Psoas muscle (tissue), 8 donors: Measurements from ENCODE around the gene GLI3. TPM values are rescaled to one million over a fixed set of nuclear protein-coding genes. Genes with fewer than 3 reads are reported as not detected.

Experiments
- ATAC-seq, 4 donors: fragments of 200-7000 bp; cut with Tn5 transposase; one replicate each; pipeline ENCODE4 v1.9.1; 2020; ENCODE audit warnings: moderate library complexity in 3 of 4, mild to moderate bottlenecking in 2 of 4
- DNase-seq, 2 donors: peaks; one replicate each; pipeline ENCODE4 v3.0.0-alpha.2; 2020
- H3K27ac ChIP-seq: fragments of 200-600 bp; one replicate; pipeline ENCODE4 v1.8.0; 2022
- H3K27me3 ChIP-seq, 3 donors: fragments of 200-600 bp in 1 of 3; one replicate each; pipeline versions ENCODE4 v1.6.1 to v1.8.0; 2013 to 2022; ENCODE audit warnings: low read length in 2 of 3, mild to moderate bottlenecking in 2 of 3, moderate library complexity in 1 of 3; ENCODE audit not compliant: insufficient read depth in 3 of 3
- H3K36me3 ChIP-seq, 2 donors: fragments of 200-600 bp in 1 of 2; one replicate each; pipeline versions ENCODE4 v1.6.1 to v1.8.0; 2013 to 2022; ENCODE audit warnings: low read depth in 1 of 2, mild to moderate bottlenecking in 1 of 2, moderate library complexity in 1 of 2; ENCODE audit not compliant: insufficient read depth in 1 of 2
- H3K4me1 ChIP-seq: fragments of 200-600 bp; one replicate; pipeline ENCODE4 v1.8.0; 2022
- H3K4me3 ChIP-seq: fragments of 200-600 bp; one replicate; pipeline ENCODE4 v1.8.0; 2022; ENCODE audit warnings: mild to moderate bottlenecking
- H3K9me3 ChIP-seq: fragments of 200-600 bp; one replicate; pipeline ENCODE4 v1.8.0; 2022
- WGBS, 3 donors: extraction: QIAGEN DNeasy Blood & Tissue Kit; methylation state at CpG; one replicate each; pipeline versions ENCODE4 v1.1.6 to v1.1.7; 2013; 5-methylcytosine and 5-hydroxymethylcytosine counted together
- intact Hi-C, 2 donors: fragments of 100-400 bp; cut with DNase I; formaldehyde crosslinking; loops; one replicate each; pipeline versions ENCODE4 v1.11.0 to v1.14.2; 2022
- polyA plus RNA-seq, 3 donors: library from polyadenylated mRNA; stranded (reverse); fragments of 200-250 nt; gene quantifications; one replicate each; pipeline ENCODE4 v1.2.3, GENCODE V29; 2013
- total RNA-seq, 4 donors: library from RNA; stranded (reverse); fragmentation: NEBNext Ultra II Directional in 2 of 4; extraction: Animal tissue kit (Norgen Biotek cat#: 25700) in 2 of 4; gene quantifications; one replicate each; pipeline versions ENCODE4 v1.2.1 to v1.2.4, GENCODE V29; 2021 to 2023
- TF ChIP-seq, protein P1 (sequence below): fragments of 200-600 bp; IDR thresholded peaks from one replicate; pipeline ENCODE4 v1.8.0; 2022; ENCODE audit warnings: antibody characterized with exemption
- donor health status: healthy with polysubstance abuse.
- donor health status: DM: no; HTN: no; CAD: no; lungs with moderate emphysema.
- donor health status: Bipolar disorder and iron deficiency.
- donor health status: healthy.
- donor health status: DM: yes; HTN: yes; CAD: no.
- donor health status: DM: no; HTN: no; CAD: no.
- donor health status: DM: no; HTN: no; CAD: no.
- donor health status: DM: yes; HTN: yes; CAD: no.

GLI3 gene
- total and polyA plus RNA-seq, 7 donors: 0.24 to 4.9 (median 3.2) TPM

DNA sequence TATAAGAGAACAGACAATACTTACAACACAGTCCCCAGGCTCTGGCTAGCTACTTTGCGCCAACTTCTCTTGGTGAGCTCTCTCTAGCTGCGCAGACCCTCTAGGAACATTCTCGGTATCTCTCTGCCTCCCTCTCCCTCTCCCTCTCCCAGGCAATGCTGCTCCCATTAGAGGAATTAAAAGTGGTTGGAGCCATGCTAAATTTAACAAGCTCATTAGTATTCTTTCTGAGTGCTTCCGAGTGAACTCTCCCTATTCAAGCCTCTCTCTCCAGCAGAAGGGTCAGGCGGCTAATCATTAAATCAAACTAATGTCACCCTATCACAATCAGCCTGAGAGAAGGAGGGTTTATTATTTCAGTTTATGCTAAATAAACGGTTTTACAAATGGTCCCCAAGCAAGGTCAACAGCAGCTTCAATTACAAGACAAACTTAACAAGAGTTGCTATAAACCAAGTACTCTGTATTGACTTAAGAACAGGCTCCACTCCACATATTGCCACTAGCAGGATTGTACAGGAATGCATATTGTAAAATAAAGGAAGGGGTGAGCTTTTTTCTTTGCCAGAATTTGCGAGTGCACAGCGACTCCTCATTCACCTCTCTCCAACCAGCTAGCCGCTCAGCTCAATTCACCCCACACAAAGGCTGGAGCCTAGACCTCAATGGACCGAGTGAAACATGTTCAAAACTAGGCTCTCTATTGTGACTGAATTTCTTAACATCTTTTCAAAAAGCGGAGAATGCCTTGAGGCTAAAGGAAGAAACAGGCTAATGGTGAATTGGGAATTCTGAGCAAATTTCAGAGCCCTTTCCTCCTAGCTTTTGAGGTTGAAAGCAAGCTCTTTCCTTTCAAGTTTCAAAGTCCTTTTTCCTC, 84.4 kb downstream of the GLI3 start:
- H3K4me3 ChIP-seq: no peak overlapping the region
- 75 to 83% (median 80%) methylated on average over 11 of the region's 11 CpGs for WGBS, 3 donors
- no peak overlapping the region for H3K27ac ChIP-seq
- DNase-seq: no peak
- ATAC-seq: no peak
- no peaks in the 10 kb centered on the region for H3K9me3 ChIP-seq
- H3K4me1 ChIP-seq: peaks cover 7% of the 10 kb centered on the region
- TF ChIP-seq, protein P1, sequence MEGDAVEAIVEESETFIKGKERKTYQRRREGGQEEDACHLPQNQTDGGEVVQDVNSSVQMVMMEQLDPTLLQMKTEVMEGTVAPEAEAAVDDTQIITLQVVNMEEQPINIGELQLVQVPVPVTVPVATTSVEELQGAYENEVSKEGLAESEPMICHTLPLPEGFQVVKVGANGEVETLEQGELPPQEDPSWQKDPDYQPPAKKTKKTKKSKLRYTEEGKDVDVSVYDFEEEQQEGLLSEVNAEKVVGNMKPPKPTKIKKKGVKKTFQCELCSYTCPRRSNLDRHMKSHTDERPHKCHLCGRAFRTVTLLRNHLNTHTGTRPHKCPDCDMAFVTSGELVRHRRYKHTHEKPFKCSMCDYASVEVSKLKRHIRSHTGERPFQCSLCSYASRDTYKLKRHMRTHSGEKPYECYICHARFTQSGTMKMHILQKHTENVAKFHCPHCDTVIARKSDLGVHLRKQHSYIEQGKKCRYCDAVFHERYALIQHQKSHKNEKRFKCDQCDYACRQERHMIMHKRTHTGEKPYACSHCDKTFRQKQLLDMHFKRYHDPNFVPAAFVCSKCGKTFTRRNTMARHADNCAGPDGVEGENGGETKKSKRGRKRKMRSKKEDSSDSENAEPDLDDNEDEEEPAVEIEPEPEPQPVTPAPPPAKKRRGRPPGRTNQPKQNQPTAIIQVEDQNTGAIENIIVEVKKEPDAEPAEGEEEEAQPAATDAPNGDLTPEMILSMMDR: no peak
- intact Hi-C loops: no loop called here
- no peaks in the 10 kb centered on the region for H3K27me3 ChIP-seq
- no peaks in the 10 kb centered on the region for H3K36me3 ChIP-seq

DNA sequence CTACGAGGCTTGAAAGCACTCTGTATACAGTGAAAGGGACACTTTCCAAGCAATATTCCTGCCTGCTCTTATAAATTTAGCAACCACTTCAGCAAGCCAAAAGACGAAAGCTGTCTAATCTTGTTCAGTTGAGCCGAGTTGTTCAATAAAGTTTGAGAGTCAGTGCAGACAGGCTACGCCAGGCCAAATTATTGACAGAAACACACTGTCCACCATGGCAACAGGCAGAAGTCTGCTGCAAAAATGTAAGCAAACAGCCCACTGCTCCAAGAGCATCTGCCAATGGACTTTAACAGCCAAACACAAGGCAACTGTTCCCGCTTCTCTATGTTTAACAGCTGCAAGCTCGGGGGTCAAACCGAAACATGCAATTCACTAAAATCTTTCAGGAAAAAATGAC, 85.7 kb downstream of the GLI3 start:
- no peaks in the 10 kb centered on the region for H3K27me3 ChIP-seq
- 13 to 23% (median 20%) methylated on average over 7 of the region's 7 CpGs for WGBS, 3 donors
- ATAC-seq: peak in 1 of 4 donors; percentile 21
- no peak overlapping the region for H3K27ac ChIP-seq
- no peak for DNase-seq
- H3K4me1 ChIP-seq: peaks cover 7% of the 10 kb centered on the region
- no peaks in the 10 kb centered on the region for H3K9me3 ChIP-seq
- intact Hi-C loops: no loop called here
- no peaks in the 10 kb centered on the region for H3K36me3 ChIP-seq
- H3K4me3 ChIP-seq: peak overlapping the region; percentile 23
- TF ChIP-seq, protein P1: no peak

DNA sequence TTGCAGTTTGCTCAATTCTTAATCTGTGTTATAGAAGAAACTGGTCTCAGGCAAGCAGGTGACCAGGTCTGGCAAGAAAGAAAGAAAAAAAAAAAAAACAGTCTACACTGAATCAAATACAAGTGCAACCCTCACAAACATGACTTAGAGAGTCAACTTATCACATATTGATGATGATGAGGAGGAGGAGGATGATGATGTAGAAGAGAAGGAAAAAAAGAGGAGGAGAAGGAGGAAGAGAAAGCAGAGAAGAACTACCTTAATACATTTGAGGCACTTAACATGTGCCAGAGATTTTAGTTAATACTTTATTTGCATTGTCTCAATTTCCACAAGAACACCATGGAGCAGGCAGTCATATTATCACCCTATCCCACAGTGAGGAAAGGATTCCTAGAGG, 91.5 kb downstream of the GLI3 start:
- no peak for ATAC-seq

DNA sequence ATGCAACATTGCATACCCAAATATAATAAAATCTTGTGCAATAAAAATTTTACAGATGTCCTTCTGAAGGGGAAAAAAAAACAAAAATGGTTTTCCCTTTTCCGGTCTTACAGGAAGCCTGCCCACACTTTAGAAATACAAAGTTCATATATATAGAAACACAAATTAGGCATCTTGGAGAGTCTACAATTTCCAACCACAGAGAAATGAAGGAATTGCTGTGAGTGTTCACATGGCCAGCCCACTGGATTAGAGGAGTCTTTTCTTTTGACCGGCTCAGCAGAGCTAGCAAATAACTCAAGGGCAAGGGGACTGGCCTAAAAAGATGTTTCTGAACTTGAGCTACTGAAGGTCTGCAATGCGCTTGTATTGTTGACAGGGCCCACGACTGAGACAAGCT, 92.4 kb downstream of the GLI3 start:
- no peaks in the 10 kb centered on the region for H3K4me1 ChIP-seq
- H3K9me3 ChIP-seq: no peaks in the 10 kb centered on the region
- no peaks in the 10 kb centered on the region for H3K36me3 ChIP-seq
- H3K4me3 ChIP-seq: no peak overlapping the region
- WGBS, 3 donors: 63 to 71% (median 64%) methylated on average over 4 of the region's 4 CpGs
- peaks cover 0 to 3% (median 0%) of the 10 kb centered on the region in 3 donors for H3K27me3 ChIP-seq
- TF ChIP-seq, protein P1: no peak
- intact Hi-C loops: no loop called here
- H3K27ac ChIP-seq: no peak overlapping the region
- ATAC-seq (no peak), DNase-seq (no peak)

More for the DNA sequence above, 91.5 kb downstream of the GLI3 start:
- Histone ChIP-seq H3K4me3 (no peak overlapping the region), H3K4me1 (no peaks in the 10 kb centered on the region), H3K36me3 (no peaks in the 10 kb centered on the region), H3K9me3 (no peaks in the 10 kb centered on the region), H3K27ac (no peak overlapping the region), H3K27me3 (peaks cover 0 to 3% (median 0%) of the 10 kb centered on the region in 3 donors)
- TF ChIP-seq, protein P1: no peak
- DNase-seq: no peak
- intact Hi-C loops: no loop called here
